RWPE2 (cell line): Measurements from ENCODE around the gene ZC3H12A.

Source experiments
- ATAC-seq: fragments of 200-7000 bp; cut with Tn5 transposase; 3 replicates; pipeline ENCODE4 v1.9.1; 2021; ENCODE audit warnings: low read depth
- DNase-seq: peaks from one replicate; pipeline ENCODE4 v3.0.0-alpha.2; 2020; ENCODE audit warnings: low spot score
- H3K27ac ChIP-seq: fragments of 450-650 bp; 2 replicates; pipeline ENCODE4 v1.5.1; 2017; ENCODE audit warnings: mild to moderate bottlenecking; ENCODE audit not compliant: poor library complexity, severe bottlenecking
- H3K27me3 ChIP-seq: fragments of 250-450 bp; sonication (Bioruptor Pico); 2 replicates; pipeline ENCODE4 v1.5.1; 2021; ENCODE audit warnings: mild to moderate bottlenecking, moderate library complexity; ENCODE audit not compliant: insufficient read depth, poor library complexity, severe bottlenecking
- H3K36me3 ChIP-seq: fragments of 250-450 bp; sonication (Bioruptor Pico); 2 replicates; pipeline ENCODE4 v1.5.1; 2020; ENCODE audit warnings: low read depth, mild to moderate bottlenecking, moderate library complexity
- H3K4me1 ChIP-seq: fragments of 250-450 bp; sonication (Bioruptor Pico); 2 replicates; pipeline ENCODE4 v1.5.1; 2021; ENCODE audit warnings: mild to moderate bottlenecking, moderate library complexity; ENCODE audit not compliant: insufficient read depth, poor library complexity, severe bottlenecking
- H3K4me3 ChIP-seq: fragments of 250-450 bp; sonication (Bioruptor Pico); 2 replicates; pipeline ENCODE4 v1.5.1; 2021; ENCODE audit warnings: mild to moderate bottlenecking, moderate library complexity; ENCODE audit not compliant: severe bottlenecking
- H3K9me3 ChIP-seq: fragments of 250-450 bp; sonication (Bioruptor Pico); 2 replicates; pipeline ENCODE4 v1.5.1; 2021; ENCODE audit warnings: mild to moderate bottlenecking, moderate library complexity; ENCODE audit not compliant: severe bottlenecking
- TF ChIP-seq, protein P1 (sequence below): fragments of 450-650 bp; IDR thresholded peaks from one replicate; pipeline ENCODE4 v1.5.1; 2017; ENCODE audit warnings: mild to moderate bottlenecking, moderate library complexity; ENCODE audit not compliant: poor library complexity, severe bottlenecking

The ZC3H12A gene

DNA sequence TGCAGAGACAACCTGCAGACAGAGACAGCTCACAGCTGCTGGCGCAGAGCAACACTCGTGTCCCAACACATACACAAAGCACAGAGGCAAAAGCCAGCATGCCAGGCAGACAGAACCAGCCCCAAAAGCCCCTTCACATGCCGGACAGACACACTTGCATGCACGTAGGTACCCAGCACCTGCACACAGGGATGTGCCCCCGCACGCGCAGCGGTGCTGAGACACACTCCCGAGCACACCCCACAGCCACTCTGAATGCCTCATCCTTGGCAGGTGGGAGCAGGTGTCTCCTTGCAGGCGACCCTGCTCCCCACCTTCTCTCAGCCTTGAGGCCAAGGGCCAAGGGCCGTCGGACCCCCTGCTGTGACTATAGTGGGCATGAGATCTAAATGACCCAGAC, 41.2 kb upstream of the ZC3H12A start:
- no peaks in the 10 kb centered on the region for H3K36me3 ChIP-seq
- no peak overlapping the region for H3K4me3 ChIP-seq
- no peaks in the 10 kb centered on the region for H3K9me3 ChIP-seq
- no peak for DNase-seq
- H3K27ac ChIP-seq: no peak overlapping the region
- TF ChIP-seq, protein P1, sequence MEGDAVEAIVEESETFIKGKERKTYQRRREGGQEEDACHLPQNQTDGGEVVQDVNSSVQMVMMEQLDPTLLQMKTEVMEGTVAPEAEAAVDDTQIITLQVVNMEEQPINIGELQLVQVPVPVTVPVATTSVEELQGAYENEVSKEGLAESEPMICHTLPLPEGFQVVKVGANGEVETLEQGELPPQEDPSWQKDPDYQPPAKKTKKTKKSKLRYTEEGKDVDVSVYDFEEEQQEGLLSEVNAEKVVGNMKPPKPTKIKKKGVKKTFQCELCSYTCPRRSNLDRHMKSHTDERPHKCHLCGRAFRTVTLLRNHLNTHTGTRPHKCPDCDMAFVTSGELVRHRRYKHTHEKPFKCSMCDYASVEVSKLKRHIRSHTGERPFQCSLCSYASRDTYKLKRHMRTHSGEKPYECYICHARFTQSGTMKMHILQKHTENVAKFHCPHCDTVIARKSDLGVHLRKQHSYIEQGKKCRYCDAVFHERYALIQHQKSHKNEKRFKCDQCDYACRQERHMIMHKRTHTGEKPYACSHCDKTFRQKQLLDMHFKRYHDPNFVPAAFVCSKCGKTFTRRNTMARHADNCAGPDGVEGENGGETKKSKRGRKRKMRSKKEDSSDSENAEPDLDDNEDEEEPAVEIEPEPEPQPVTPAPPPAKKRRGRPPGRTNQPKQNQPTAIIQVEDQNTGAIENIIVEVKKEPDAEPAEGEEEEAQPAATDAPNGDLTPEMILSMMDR: no peak
- H3K27me3 ChIP-seq: peaks cover 4% of the 10 kb centered on the region
- ATAC-seq: no peak
- no peaks in the 10 kb centered on the region for H3K4me1 ChIP-seq

DNA sequence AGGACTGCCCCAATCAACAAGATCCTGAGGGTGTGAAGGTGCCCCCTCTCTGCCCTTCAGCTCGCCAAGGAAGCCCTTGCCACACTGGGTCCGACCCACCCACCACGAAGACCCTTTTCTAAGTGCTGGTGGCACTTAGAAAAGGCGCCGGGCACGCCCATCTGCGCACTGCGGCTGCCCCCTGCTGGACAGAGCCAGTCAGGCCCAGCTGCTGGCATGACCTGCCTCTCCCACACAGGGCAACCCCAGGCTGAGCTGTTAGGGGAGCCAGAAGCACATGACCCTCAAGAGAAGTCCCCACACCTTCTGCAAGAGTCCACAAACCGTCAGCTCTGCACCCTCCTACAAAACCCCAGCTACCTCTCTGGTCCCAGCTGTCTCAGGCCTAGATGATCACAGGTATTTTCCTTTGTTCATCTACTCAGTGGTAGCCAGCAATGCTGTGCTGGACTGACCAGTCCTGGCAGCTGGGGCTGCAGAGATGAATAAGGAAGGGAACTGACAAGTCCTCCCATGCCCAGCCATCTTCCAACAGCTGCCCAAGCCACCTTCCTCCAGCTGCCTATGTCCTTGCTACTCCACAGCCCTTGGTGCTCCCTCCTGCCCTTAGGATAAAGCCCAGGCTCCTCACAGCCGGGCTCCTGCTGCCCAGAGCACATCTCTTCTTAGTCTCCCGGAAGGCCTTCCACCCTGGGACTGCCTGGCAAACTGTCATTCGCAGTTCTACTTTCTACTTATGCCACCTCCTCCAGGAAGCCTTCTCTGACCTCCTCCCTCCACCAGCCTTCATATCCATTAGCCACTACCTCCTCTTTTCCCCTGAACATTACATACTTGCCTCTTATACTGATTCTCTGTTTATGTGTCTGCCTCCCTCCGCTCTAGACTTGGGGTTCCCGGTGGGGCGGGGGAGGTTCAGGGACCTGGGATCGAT, 39.8 kb upstream of the ZC3H12A start:
- no peak overlapping the region for H3K27ac ChIP-seq
- H3K36me3 ChIP-seq: no peaks in the 10 kb centered on the region
- peaks cover 4% of the 10 kb centered on the region for H3K27me3 ChIP-seq
- ATAC-seq (peak; percentile 77), DNase-seq (no peak)
- TF ChIP-seq, protein P1: peak; percentile 86
- H3K9me3 ChIP-seq: no peaks in the 10 kb centered on the region
- H3K4me3 ChIP-seq: no peak overlapping the region
- H3K4me1 ChIP-seq: no peaks in the 10 kb centered on the region

DNA sequence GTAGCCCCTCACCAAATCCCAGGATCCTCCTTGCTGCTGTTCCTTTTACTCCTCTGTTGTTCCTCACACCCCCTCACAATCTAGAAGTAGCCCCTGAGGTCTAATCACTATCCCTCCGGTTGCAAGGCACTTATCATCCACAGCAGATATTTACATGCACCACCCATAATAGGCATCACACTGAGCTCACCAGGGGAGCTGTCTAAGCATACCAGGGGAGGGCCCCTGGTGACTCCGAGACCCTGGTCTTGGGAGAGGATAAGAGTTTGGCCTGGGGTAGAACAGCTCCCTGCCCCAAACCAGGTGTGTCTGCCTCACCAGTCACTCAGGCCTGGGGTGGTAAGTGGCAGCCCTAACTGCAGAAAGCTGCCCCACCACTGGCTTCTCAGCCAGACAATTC, 37.3 kb upstream of the ZC3H12A start:
- no peaks in the 10 kb centered on the region for H3K27me3 ChIP-seq
- H3K4me1 ChIP-seq: no peaks in the 10 kb centered on the region
- no peak for DNase-seq
- no peaks in the 10 kb centered on the region for H3K36me3 ChIP-seq
- no peaks in the 10 kb centered on the region for H3K9me3 ChIP-seq
- TF ChIP-seq, protein P1: no peak
- no peak overlapping the region for H3K27ac ChIP-seq
- no peak overlapping the region for H3K4me3 ChIP-seq
- ATAC-seq: no peak

DNA sequence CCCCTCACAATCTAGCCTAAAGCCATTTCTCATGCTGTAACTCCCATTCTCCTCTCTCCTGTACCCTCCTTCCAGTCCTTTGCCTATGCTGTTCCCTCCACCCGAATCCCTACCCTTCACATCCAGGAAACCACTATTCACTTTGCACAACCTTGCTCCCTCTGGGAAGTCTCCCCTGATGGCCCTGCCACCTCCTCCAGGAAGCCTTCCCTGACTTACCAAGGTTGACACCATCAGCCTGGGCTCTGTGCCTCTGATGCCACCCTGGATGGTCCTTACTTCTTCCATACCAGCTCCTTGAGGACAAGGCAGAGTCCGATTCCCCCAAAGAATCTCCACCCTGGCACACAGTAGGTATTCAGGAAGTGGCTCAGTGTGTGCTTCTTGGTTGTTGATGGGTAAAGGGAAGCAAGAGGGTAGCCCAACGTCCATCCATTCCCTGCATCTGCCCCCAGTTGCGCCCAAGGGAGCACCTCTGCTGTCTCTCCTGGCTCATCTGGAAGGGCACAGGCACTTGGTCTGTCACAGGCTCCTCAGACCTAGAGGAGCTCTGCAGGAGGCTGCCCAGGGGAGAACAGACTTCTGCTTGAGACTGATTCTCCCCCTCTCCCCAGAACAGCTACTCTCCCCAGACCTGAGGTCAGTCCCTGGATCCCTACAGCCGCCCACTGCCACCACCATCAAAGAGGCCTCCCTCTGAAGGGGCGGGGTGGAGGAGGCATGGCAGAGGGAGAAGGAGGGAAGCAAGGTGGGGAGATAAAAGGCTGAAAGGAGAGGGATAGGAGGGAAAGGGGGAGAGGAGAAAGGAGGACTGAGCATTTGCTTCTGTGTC, 36.1 kb upstream of the ZC3H12A start:
- H3K36me3 ChIP-seq: no peaks in the 10 kb centered on the region
- ATAC-seq (no peak), DNase-seq (no peak)
- H3K4me3 ChIP-seq: no peak overlapping the region
- H3K4me1 ChIP-seq: no peaks in the 10 kb centered on the region
- no peaks in the 10 kb centered on the region for H3K9me3 ChIP-seq
- H3K27me3 ChIP-seq: no peaks in the 10 kb centered on the region
- TF ChIP-seq, protein P1: no peak
- no peak overlapping the region for H3K27ac ChIP-seq
